D721Med (cell line): ENCODE results near the gene CEP126.
A peak's percentile ranks its signal among the peaks of the same experiment; 100 is the strongest.

Experiments used
- DNase-seq: peaks from one replicate; pipeline ENCODE4 v3.0.0; 2011; ENCODE audit warnings: low spot score; ENCODE audit not compliant: insufficient read length
- FAIRE-seq: peaks from 2 replicates; lab custom pipeline; 2011; peaks lifted over from hg19 to GRCh38; lab: Jason Lieb, UNC
- TF ChIP-seq, protein P1 (sequence below): IDR thresholded peaks from 2 replicates; pipeline ENCODE4 v1.5.1; 2012; ENCODE audit warnings: mild to moderate bottlenecking, control low read depth; ENCODE audit not compliant: insufficient read depth; ENCODE audit errors: missing control alignments

CEP126 gene

DNA sequence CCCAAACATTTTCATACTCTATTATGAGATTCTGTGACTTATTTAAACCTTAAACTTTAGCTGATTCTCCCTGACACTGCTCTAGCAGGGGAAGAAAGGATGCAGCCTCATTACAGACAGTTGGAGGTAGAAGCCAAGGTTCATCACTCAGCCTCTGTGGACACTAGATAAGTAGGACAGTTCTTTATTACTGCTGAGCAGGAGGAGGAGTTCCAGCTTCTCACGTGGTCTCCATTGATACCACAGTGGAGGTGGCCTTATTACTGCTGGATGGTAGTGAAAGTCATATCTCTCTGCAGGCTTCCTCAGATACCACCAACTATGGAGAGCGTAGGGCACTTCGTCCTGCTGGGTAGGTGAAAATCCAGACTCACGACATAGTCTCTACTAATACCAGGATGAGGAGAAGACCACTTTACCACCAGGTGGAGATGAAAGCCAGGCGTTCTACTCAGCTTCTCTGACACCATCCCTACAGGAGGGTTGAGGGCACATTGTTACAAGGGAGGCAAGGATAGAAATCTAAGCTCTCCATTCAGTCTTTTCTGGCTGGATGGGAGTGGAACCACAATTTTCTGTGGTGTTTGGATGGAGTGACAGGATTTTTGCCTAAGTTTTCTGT, 14.6 kb downstream of the CEP126 start:
- no peak for DNase-seq
- FAIRE-seq, result no peak
- TF ChIP-seq, protein P1, sequence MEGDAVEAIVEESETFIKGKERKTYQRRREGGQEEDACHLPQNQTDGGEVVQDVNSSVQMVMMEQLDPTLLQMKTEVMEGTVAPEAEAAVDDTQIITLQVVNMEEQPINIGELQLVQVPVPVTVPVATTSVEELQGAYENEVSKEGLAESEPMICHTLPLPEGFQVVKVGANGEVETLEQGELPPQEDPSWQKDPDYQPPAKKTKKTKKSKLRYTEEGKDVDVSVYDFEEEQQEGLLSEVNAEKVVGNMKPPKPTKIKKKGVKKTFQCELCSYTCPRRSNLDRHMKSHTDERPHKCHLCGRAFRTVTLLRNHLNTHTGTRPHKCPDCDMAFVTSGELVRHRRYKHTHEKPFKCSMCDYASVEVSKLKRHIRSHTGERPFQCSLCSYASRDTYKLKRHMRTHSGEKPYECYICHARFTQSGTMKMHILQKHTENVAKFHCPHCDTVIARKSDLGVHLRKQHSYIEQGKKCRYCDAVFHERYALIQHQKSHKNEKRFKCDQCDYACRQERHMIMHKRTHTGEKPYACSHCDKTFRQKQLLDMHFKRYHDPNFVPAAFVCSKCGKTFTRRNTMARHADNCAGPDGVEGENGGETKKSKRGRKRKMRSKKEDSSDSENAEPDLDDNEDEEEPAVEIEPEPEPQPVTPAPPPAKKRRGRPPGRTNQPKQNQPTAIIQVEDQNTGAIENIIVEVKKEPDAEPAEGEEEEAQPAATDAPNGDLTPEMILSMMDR, result no peak

DNA sequence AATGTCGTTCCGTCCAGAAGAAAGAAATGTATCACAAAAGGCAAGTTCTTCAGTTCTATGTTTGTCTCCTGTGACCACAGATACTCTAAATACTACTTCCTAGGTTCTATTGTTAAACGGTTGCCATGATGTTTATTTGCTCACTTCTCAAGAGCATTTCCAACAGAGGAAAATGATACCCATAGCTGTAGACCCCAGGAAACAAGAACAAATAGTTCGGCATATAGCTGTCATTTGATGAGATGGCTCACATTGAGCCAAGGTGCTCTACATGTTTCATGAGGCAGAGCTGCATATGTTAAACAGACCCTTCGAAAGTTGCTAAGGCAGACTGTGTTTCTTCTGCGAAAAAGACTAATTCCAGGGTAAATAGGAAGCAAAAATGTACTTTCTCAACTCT, 16.9 kb downstream of the CEP126 start:
- FAIRE-seq (no peak), DNase-seq (no peak)
- TF ChIP-seq, protein P1, result no peak

DNA sequence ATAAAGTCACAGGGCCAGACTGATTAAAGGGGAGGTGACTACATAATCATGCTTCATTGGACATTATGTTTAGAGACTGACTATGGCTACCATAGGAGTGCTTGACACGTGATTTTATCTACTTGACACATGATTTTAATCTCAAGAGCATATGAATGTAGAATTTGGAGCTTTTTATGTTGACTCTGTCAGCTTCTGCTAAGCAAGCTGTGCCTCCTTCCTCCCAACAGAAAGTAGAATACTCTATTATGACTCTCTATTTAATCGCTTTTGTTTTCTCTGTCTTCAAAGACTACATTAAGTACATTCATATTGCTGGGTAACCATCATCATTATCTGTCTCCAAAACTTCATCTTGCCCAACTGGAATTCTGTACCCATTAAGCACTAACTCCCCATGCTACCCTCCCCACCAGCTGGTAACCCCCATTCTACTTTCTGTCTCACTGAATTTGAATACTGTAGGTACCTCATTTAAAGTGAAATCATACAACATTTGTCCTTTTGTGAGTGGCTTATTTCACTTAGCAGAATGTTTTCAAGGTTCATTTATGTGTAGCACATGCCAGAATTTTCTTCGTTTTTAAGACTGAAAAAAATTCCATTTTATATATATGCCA, 26.2 kb downstream of the CEP126 start:
- TF ChIP-seq, protein P1, result no peak
- DNase-seq (no peak), FAIRE-seq (no peak)

DNA sequence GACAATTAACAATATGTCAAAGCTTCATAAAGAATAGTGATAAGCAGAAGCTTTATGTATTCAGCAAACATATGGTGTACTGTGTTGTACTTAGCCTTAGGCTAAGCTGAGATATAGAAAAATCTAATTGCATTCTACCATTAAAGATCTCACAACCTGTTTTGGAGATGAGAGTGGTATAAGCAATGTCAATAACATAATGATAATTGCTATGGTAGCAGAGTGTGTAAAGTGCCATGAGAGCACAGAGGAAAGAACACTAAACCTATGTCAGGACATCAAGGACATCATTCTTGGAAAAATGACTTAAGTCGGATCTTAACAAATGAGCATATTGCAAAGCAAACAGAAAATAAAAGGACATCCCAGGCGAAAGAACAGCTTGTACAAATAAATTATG, 30.1 kb downstream of the CEP126 start:
- peak; percentile 64 for FAIRE-seq
- no peak for DNase-seq
- TF ChIP-seq, protein P1, result no peak

DNA sequence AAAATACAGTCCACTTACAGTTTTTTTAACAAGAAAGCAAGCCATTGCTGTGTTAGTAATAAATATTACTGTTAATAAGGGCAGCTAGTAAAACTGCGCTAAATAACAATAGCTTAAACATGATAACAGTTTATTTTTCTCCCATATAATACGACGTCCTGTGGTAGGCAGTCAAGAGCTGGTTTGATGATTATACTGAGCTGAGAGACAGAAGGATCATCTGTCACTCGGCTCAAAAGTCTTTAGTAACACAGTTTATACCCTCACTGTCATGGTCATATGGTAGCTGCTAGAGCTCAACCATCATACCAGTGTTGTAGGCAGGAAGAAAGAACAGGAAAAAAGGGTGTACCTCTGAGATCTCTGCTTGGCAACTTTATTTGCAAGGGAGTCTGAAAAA, 30.6 kb downstream of the CEP126 start:
- TF ChIP-seq, protein P1, result no peak
- peak; percentile 91 for FAIRE-seq
- DNase-seq, result no peak

DNA sequence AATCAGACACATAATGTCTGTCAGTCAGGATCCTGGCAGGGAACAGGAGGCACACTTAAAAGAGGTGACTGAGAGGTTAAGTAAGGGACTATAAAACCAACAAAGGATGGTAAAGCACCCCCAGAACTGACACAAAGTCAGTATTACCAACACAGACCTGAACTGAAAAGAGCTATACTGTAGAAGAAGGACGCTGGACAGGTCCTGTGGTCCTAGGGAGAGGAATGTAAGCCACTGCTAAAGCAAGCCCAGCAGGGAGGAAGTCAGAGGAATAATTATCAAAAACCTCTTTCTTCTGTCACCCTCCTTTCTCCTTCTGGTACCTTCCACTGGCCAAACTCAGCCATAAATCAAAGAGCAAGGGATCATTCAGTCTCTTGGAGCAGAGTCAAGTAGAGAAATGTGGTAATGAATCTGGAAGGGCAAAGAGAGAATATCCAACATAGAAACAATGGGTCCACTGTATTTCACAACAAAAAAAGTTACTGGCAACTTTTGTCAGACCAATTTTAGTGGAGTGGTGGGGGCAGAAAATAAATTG, 34.9 kb downstream of the CEP126 start:
- no peak for DNase-seq
- TF ChIP-seq, protein P1, result no peak
- no peak for FAIRE-seq

DNA sequence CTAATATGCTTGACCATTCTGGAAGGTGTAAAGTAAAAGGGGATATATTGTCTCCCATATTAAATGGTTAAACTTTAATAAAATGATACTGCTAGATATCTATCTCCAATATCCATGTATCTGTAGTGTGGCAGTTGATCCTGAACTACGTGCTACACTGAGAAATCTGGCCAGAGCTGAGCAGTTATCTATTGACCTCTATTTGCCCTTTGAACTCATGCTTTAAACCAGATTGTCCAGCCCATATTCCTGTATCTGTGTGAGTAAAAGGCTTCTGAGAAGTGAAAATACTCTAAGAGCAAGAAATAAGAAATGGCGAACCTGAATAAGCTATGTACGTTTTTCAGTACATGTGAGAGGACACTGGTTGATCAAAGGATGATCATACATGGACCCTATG, 40.5 kb downstream of the CEP126 start:
- DNase-seq (no peak), FAIRE-seq (no peak)
- TF ChIP-seq, protein P1, result no peak
